Natural killer cell (primary cell): ENCODE data around the gene UBXN11. TPM values are rescaled to one million over a fixed set of nuclear protein-coding genes. Genes with fewer than 3 reads are reported as not detected.
"Not testable (repeated sequence)": the region's sequence is repeated elsewhere in the genome, so short reads cannot be mapped to it uniquely, and the experiment has no call there.

Source experiments
- ATAC-seq, 3 donors: fragments of 150-1000 bp in 2 of 3; fragments of 200-7000 bp in 1 of 3; cut with Tn5 transposase; 1 replicate in 1 of 3; 2 replicates in 2 of 3; pipeline ENCODE4 v1.10.0; 2021; ENCODE audit warnings: mild to moderate bottlenecking in 2 of 3, moderate library complexity in 2 of 3
- DNase-seq, 2 donors: peaks; one replicate each; pipeline versions ENCODE4 v3.0.0 to v3.0.0-alpha.2; 2013 to 2021; ENCODE audit warnings: mixed read lengths in 1 of 2
- H3K27ac ChIP-seq: one replicate; pipeline ENCODE4 v1.5.1; 2013; ENCODE audit warnings: mild to moderate bottlenecking, low read length
- H3K27me3 ChIP-seq: one replicate; pipeline ENCODE4 v1.6.1; 2013; ENCODE audit warnings: low read length; ENCODE audit not compliant: control insufficient read depth, insufficient read depth
- H3K36me3 ChIP-seq: one replicate; pipeline ENCODE4 v1.6.1; 2013; ENCODE audit warnings: low read length; ENCODE audit not compliant: control insufficient read depth, insufficient read depth
- H3K4me1 ChIP-seq: one replicate; pipeline ENCODE4 v1.6.1; 2013; ENCODE audit warnings: low read length; ENCODE audit not compliant: control insufficient read depth, insufficient read depth
- H3K4me3 ChIP-seq: one replicate; pipeline ENCODE4 v1.5.1; 2013; ENCODE audit warnings: low read length
- H3K9me3 ChIP-seq: one replicate; pipeline ENCODE4 v1.6.1; 2013; ENCODE audit warnings: low read length; ENCODE audit not compliant: control insufficient read depth, insufficient read depth
- H3K27ac Mint-ChIP-seq, 2 donors: one replicate each; pipeline ENCODE4 v1.8.0; 2022; ENCODE audit warnings: mild to moderate bottlenecking in 2 of 2, mixed read lengths in 2 of 2, moderate library complexity in 1 of 2
- H3K27me3 Mint-ChIP-seq, 2 donors: one replicate each; pipeline ENCODE4 v1.8.0; 2022; ENCODE audit warnings: low read depth in 2 of 2, mixed read lengths in 2 of 2
- H3K36me3 Mint-ChIP-seq: one replicate; pipeline ENCODE4 v1.8.0; 2022; ENCODE audit warnings: mixed read lengths
- H3K4me1 Mint-ChIP-seq, 2 donors: one replicate each; pipeline ENCODE4 v1.8.0; 2022; ENCODE audit warnings: mixed read lengths in 2 of 2
- H3K4me3 Mint-ChIP-seq: one replicate; pipeline ENCODE4 v1.8.0; 2022; ENCODE audit warnings: mild to moderate bottlenecking, moderate library complexity, mixed read lengths
- H3K9me3 Mint-ChIP-seq, 2 donors: one replicate each; pipeline ENCODE4 v1.8.0; 2022; ENCODE audit warnings: mixed read lengths in 2 of 2
- WGBS: methylation state at CpG from one replicate; pipeline ENCODE4 v1.1.7; 2013; ENCODE audit warnings: missing lambda C conversion rate; ENCODE audit not compliant: insufficient coverage; 5-methylcytosine and 5-hydroxymethylcytosine counted together
- intact Hi-C: fragments of 100-400 bp; cut with micrococcal nuclease; formaldehyde crosslinking; loops from one replicate; pipeline ENCODE4 v1.14.2; 2022
- total RNA-seq, 4 donors: library from RNA; stranded (reverse); fragments of 120-200 nt in 1 of 4; gene quantifications; one replicate each; pipeline versions ENCODE4 v1.2.3 to v1.2.4, GENCODE V29; 2013 to 2022
- TF ChIP-seq, protein P1 (sequence below): fragments of 200-600 bp; IDR thresholded peaks from one replicate; pipeline ENCODE4 v1.8.0; 2022; ENCODE audit warnings: antibody characterized with exemption

Gene UBXN11
- total RNA-seq, 3 donors from 2014 or later (not counting 1 experiment from before 2014, with no cell fraction given), result 22.7 to 32.0 (median 31.7) TPM

DNA sequence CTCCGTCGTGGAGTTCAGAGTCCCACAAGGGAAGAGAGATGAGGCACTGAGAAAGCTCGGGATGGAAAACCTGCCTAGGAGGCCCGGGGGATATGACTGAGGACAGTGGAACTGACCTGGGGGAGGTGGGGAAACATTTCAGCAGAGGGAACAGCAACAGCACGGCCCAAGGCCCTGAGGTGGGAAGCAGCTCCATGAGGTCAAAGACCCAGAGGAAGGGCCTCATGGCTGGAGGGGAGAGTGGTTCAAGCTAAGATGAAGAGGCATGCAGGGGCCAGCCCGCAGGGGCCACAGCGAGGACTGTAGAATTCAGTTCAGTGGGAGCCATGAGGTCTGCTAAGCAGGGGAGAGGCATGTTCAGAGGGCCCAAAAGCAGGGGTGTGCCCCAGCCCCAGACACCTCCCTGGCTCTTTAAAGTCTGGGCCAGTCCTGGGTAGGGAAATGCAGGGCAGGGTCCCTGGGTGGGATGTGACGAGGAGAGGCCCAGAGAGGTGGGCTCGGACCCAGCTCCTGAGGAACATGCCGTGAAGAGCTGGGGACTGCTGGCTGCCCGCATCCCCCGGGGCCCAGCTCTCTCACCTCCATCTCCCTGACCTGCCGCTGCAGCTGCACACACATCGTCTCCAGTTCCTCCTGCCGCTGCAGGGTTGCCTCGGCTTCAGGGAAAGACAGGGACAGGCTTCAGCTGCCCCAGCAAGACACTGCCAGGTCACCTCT lies 9.9 kb downstream of the UBXN11 start:
- TF ChIP-seq, protein P1, sequence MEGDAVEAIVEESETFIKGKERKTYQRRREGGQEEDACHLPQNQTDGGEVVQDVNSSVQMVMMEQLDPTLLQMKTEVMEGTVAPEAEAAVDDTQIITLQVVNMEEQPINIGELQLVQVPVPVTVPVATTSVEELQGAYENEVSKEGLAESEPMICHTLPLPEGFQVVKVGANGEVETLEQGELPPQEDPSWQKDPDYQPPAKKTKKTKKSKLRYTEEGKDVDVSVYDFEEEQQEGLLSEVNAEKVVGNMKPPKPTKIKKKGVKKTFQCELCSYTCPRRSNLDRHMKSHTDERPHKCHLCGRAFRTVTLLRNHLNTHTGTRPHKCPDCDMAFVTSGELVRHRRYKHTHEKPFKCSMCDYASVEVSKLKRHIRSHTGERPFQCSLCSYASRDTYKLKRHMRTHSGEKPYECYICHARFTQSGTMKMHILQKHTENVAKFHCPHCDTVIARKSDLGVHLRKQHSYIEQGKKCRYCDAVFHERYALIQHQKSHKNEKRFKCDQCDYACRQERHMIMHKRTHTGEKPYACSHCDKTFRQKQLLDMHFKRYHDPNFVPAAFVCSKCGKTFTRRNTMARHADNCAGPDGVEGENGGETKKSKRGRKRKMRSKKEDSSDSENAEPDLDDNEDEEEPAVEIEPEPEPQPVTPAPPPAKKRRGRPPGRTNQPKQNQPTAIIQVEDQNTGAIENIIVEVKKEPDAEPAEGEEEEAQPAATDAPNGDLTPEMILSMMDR, result no peak
- Mint-ChIP-seq H3K36me3 (no peaks in the 10 kb centered on the region), H3K9me3 (no peaks in the 10 kb centered on the region), H3K4me3 (no peak overlapping the region), H3K27me3 (no peaks in the 10 kb centered on the region), H3K27ac (no peak overlapping the region), H3K4me1 (peaks cover 0 to 19% of the 10 kb centered on the region in 2 donors)
- no peak overlapping the region for H3K27ac ChIP-seq
- no peak overlapping the region for H3K4me3 ChIP-seq
- H3K4me1 ChIP-seq, result peaks cover 24% of the 10 kb centered on the region
- ATAC-seq, result no peak
- intact Hi-C loops, result no loop called here
- no peaks in the 10 kb centered on the region for H3K27me3 ChIP-seq
- H3K36me3 ChIP-seq, result peaks cover 2% of the 10 kb centered on the region
- no peak for DNase-seq
- 88% methylated on average over 16 of the region's 16 CpGs for WGBS
- H3K9me3 ChIP-seq, result no peaks in the 10 kb centered on the region

DNA sequence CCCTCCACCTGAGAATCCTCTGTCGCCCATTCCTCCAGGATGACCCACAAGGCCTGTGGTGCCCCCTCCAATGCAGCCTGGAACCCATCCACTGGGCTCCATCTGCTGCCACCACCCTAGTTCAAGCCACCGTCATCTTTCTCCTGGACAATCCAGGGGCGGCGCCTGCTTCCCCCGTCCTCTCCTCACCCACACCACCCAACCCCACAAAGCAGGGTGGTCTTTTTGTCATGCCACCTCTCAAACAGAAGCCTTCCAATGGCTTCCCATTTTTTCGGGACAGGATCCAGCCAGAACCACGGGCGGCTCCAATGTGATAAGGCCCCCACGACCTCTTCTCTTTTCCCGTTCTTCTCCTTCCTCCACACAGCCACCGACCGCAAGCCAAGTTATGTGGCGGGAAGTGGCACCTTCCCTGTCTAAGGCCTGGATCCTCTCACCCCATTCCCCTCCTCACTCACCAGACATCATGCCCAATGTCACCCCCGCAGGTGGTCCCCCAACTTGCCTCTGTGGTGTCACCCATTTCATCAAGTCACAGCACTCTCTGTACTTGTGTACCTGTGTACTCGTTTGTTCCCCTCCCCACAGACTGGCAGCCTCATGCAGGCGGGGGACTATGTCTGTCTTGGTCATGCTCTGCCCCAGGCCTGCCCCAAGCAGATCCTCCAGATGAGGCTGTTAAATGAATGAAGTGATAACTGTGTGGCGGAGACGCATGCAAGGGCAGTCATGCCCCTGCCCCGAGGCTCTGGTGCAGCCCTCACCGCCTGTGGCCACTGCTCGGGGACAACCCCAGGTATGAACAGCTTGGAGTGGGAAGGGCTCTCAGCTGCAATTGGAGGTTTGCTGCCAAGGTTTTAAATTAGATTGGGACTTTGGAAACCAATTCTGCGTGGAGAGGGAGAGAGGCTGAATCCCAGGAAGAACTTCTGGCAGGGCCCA lies 11.0 kb downstream of the UBXN11 start:
- peaks cover 28% of the 10 kb centered on the region for H3K4me1 ChIP-seq
- no peak for ATAC-seq
- H3K9me3 ChIP-seq, result no peaks in the 10 kb centered on the region
- Mint-ChIP-seq H3K36me3 (no peaks in the 10 kb centered on the region), H3K27me3 (no peaks in the 10 kb centered on the region), H3K4me3 (no peak overlapping the region), H3K27ac (no peak overlapping the region), H3K9me3 (no peaks in the 10 kb centered on the region), H3K4me1 (peaks cover 0 to 20% of the 10 kb centered on the region in 2 donors)
- H3K4me3 ChIP-seq, result no peak overlapping the region
- 92% methylated on average over 22 of the region's 22 CpGs for WGBS
- H3K27ac ChIP-seq, result no peak overlapping the region
- no peak for DNase-seq
- H3K36me3 ChIP-seq, result peaks cover 2% of the 10 kb centered on the region
- H3K27me3 ChIP-seq, result no peaks in the 10 kb centered on the region
- intact Hi-C loops, result no loop called here
- TF ChIP-seq, protein P1, result no peak

GRCh38 chr1:26293911-26294463 lies 12.4 kb downstream of the UBXN11 start:
- Histone ChIP-seq H3K27ac (no peak overlapping the region), H3K4me1 (peaks cover 39% of the 10 kb centered on the region), H3K4me3 (no peak overlapping the region), H3K36me3 (peaks cover 2% of the 10 kb centered on the region), H3K9me3 (no peaks in the 10 kb centered on the region), H3K27me3 (no peaks in the 10 kb centered on the region)
- no peaks in the 10 kb centered on the region for H3K9me3 Mint-ChIP-seq
- peaks cover 13 to 30% of the 10 kb centered on the region in 2 donors for H3K4me1 Mint-ChIP-seq
- no peaks in the 10 kb centered on the region for H3K27me3 Mint-ChIP-seq
- H3K27ac Mint-ChIP-seq, result no peak overlapping the region
- ATAC-seq, result no peak
- H3K4me3 Mint-ChIP-seq, result no peak overlapping the region
- intact Hi-C loops, result no loop called here
- no peaks in the 10 kb centered on the region for H3K36me3 Mint-ChIP-seq
- TF ChIP-seq, protein P1, result no peak
- WGBS, result 91% methylated on average over 11 of the region's 11 CpGs
- no peak for DNase-seq

- H3K4me3 Mint-ChIP-seq, DNase-seq, H3K9me3 Mint-ChIP-seq, H3K27me3 Mint-ChIP-seq, ATAC-seq, H3K9me3 ChIP-seq, H3K27me3 ChIP-seq, H3K36me3 ChIP-seq, H3K4me3 ChIP-seq, H3K27ac ChIP-seq, H3K36me3 Mint-ChIP-seq, H3K27ac Mint-ChIP-seq, intact Hi-C loops: not testable (repeated sequence)
- peaks cover 52% of the 10 kb centered on the region for H3K4me1 ChIP-seq
- WGBS, result 88% methylated on average over 5 of the region's 5 CpGs
- H3K4me1 Mint-ChIP-seq, result peaks cover 26 to 42% of the 10 kb centered on the region in 2 donors
Measured at GRCh38 chr1:26292735-26293134, 13.7 kb downstream of the UBXN11 start.
